CD4-positive, alpha-beta T cell treated with Interleukin-6 at 100 ng/mL for 8 hours (primary cell): ENCODE measurements around the gene KIAA1143.

Experiments used
- DNase-seq: peaks from one replicate; pipeline ENCODE4 v3.0.0-alpha.2; 2020; ENCODE audit warnings: mixed read lengths, low spot score

Gene KIAA1143

DNA sequence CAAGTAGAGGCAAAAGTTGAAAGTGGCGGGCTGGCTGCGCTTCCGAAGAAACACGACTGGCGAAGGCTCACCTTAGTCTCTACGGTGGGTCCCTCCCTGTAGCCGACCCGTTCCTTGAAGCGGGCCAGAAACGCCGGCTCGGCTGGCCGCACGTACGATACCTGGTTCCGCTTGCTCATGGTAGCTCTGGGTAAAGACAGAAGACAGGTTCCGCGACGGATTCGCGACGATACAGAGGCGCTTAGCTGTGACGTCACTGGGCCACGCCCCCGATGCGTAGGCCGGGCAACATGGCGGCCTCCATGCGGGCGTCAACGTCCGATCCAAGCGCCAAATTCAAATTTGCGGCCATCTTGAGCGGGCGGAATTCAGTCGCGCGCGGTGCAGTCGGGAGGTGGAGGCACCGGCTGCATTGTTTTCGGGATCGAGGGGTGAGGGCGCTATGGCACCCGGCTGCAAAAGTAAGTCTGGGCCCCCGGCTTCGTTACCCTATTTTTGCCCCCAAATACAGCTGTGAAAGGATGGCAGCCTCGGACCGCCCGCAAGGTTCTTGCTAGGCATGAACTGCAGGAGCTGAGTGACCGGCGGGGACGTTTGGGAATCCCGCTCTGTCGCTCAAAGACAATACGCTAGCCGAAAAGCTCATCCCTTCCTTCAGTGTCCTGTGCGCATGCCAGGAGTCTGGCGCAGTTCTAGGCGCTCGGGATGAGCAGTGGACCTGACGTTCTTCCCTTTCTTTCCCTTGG, at the start of gene KIAA1143, which contains the start of gene KIF15:
TSS of gene KIAA1143 (minus strand) at position 196 of the 746 bp plus-strand sequence. CDS start at position 179, 17 bp downstream.
TSS of gene KIF15 (plus strand) at position 371 of the 746 bp plus-strand sequence. CDS start at position 443, 72 bp downstream.
- DNase-seq, result peak; percentile 95

DNA sequence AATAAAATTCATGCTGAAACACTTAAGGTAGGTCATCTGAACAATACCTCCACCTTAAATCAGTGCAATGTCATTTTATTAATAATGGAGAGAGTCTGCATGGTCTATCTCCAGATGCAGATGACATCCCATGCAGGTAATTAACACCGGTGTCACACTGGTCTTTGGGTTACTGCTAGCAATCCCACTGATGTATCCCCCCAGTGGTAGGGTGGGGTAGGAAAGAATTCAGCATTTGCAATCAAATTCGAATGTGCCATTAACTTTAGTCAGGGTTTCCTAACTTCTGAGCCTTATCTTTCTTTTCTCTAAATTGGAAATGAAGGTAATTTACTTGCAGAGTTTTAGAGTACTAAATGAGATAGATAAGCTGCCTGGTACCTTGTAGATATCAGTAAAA, 44.5 kb upstream of the KIAA1143 start:
- no peak for DNase-seq

DNA sequence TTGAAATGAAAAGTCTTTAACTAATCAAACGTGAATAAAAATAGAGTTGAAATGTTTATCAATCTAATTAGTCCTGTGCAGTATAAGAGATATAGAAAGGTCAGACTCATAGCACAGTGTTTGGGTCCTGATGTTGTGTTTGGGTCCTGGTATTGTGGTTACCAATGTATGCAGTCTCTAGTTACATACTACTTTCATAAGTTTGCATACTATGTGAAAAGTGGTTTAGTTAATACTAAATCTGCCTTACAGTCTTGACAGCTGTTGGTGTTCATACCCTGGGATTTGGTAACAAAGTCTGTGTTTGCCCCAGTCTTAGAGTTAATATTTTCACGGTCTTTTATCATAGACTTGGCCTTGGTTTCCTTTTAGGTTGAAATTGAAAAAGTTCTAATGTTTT, 41.9 kb upstream of the KIAA1143 start:
- no peak for DNase-seq

DNA sequence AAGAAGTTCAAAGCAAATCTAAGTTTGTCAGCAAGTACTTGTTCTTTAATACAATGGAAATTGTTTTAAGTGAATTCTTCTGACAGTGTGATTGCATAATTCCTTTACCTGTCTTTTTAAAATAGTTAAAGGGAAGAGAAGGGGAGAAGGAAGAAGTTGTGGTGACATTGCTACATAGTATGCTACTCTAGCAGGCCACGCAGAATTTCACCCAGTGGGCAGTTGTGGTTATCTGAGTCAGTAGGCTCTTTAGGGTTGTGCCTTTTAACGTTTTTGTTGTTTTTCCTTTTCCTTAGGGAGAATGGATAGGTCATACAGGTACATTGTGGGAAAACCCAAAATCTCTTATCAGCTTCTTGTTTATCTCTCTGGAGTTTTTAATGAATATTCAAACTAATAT, 40.6 kb upstream of the KIAA1143 start:
- DNase-seq, result no peak

DNA sequence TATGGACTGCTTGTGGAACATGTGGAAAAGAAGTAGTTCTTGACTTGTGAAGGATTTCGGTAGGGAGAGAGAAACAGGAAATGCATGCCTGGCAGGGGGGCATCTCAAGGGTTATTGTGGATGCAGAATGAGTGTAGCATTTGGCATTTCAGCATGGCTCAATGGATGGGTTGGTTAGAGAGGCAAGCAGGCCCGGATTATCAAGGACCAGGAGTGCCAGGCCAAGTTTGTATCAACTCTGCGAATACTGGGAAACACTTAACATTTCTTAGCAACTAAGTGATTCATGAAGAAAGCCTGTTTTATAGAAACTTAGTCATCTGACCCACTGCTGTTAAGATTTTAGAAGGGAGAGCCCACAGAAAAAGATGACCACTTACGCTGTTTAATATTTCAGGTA, 33.8 kb upstream of the KIAA1143 start:
- DNase-seq, result no peak

DNA sequence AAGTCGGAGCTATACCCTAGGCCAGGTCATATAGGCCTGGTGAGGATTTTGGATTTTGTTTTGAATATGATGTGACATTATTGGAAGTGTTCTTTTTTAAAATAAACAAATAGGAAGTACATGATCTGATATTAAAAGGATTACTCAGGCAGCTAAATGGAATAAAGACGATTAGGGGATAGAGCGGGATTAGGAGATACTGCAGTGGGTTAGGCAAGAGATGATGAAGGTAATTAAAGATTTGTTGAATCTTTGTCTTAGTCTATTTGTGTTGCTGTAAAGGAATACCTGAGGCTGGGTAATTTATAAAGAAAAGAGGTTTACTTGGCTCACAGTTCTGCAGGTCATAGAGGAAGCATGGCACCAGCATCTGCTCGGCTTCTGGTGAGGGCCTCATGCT, 21.5 kb upstream of the KIAA1143 start:
- DNase-seq, result no peak

DNA sequence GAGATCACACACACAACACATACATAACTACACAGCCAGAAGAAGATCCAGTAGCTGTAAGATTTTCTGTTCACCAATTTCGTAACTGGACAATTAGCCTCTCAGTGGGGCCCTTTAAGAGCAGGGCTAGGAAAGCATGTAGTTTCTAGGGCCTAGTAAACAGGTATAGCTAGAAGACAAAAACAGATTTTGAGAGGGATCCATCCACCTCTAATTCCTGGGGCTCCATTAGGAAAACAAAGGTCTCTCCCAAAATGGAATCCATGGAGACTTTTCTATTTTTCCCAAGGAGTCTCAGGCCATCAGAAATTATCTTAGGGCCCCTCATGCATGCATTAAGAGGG, 10.7 kb upstream of the KIAA1143 start:
- DNase-seq, result no peak

DNA sequence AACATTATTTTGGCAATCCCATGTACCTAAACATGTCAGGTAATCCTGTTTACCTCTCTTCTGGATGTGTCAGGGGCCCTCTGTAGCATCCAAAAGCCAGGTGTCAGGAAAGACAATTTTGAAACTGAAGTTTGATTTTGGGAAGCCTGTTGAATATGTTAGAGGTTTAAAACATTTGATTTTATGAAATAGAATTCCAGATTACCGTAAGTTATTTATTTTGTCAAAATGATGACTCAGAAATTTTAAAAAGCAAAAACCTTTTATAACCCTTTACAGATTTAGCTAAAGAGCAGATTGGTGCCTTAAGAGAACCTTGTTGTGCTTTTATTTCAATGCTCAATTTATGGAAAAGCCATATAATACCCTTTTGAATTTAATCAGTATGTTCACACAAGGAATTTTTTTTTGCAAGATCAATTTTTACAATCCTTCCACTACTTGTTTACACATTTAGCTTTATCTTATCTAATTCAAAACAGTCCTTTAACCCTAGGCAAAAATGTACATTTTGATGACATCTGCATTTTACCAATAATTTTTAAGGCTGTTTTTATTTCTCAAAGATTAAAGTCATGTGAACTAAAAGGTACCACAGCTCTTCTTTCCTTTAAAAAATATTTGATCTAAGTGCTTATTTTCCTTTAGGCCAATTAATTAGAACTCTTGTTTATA, 10.1 kb upstream of the KIAA1143 start:
- no peak for DNase-seq

DNA sequence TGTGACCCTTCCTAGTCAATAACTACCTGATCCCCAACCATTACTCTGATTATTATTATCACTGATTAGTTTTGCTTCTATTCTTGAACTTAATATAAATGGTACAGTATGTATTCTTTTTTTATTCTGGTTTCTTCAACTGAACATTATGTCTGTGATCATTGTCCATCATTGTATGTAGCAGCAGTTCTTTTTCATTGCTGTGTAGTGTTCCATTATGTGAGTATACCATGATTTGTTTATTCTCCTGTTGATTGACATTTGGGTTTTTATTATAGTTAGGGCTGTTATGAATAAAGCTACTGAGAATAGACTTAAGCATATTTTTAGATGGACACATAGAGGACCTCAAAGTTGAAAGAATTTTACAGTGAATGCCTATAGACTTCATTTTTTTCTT, 2.8 kb upstream of the KIAA1143 start:
- DNase-seq, result no peak

DNA sequence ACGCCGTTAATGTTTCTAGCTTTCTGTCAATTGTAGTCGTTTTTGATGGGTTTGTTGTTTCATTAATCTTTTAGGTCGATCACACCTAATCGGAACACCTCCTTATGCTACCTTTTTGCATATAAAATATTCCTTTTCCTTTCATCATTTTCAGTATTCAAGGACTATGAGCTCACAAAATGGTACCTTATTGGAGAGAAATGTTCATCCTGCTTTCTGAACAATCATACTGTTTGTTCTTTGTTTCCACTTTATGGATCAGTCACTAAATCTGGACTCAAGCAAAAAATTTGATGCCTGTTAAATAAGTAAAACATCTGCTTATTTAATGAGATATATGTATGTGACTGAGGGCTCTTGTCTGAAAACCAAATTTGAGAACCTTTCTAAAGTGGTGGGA, 1.3 kb upstream of the KIAA1143 start:
- DNase-seq, result no peak

DNA sequence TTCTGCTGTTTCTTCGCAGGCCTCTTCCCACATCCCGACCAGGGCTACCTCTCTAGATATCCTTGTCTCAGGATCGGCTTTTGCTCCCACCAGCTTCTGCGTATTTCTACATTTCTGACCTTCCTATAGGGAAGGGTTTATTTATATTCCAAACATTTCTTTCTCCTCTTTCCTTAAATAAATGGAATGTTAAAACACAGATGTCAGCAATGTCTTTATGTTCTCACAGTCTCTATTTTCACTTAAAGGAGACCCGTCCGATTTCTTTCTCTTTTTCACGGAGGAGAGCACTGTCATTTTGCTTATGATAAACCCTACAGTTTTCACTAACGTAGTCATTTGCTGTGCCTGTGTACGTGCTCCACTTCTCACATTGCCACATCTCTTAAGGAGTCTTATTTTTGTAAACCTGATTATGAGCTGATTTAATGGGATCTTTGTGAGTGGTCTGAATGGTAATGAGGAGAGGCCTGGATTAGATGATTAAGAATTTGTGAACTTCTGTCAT, 805 bp upstream of the KIAA1143 start:
- no peak for DNase-seq

DNA sequence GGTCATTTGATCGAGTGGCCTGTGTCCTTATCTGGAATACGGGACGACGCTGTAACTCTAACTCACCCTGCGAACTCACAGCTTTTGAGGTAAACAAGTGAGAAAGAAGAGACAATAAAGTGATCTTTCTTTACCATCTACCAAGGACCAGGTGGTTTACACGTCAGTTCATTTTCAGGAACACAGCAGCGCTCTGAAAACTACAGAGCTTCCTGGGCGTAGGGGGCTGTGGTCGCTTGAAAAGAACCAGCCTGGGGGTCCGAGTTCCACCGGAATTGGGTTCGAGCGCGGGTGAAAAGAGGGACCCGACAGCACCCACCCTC, 357 bp downstream of the KIAA1143 start:
- DNase-seq, result no peak

DNA sequence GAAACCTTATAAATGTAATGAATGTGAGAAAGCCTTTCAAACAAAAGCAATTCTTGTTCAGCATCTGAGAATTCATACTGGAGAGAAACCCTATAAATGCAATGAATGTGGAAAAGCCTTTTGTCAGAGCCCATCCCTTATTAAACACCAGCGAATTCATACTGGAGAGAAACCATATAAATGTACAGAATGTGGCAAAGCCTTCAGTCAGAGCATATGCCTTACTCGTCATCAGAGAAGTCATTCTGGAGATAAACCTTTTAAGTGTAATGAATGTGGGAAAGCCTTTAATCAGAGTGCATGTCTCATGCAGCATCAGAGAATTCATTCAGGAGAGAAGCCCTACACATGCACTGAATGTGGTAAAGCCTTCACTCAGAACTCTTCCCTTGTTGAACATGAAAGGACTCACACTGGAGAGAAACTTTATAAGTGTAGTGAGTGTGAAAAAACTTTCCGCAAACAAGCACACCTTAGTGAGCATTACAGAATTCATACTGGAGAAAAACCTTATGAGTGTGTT, 26.7 kb downstream of the KIAA1143 start:
- DNase-seq, result no peak

DNA sequence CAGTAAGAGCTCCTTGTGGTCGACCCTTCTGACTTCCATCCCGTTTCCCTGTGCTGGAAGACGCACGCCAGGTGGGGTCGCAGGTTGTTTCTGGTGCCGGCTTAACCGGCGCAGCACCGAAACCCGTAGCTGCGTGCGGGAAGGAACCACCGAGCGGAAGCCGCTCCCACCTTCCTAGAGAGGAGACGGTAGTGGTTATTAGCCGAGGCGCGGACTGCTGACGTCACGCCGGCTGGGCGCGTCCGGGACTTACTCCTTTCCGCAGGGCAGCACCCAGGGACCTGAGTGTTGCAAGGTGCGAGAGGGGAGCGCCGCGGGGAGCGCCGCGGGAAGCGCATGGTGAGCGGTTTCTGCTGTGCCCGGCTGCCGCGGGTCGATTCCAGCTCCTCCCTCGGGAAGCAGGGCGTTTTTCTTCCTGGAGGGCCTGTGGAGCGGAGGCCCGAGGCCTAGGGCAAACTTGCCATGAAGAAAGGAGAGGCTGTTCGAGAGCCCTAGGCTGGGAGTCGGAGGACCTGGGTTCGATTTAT, 32.0 kb downstream of the KIAA1143 start, which contains the start of gene ZNF501:
TSS of gene ZNF501 (plus strand) at position 252 of the 527 bp plus-strand sequence. CDS start 4,787 bp downstream, outside the sequence.
- DNase-seq, result peak; percentile 84

DNA sequence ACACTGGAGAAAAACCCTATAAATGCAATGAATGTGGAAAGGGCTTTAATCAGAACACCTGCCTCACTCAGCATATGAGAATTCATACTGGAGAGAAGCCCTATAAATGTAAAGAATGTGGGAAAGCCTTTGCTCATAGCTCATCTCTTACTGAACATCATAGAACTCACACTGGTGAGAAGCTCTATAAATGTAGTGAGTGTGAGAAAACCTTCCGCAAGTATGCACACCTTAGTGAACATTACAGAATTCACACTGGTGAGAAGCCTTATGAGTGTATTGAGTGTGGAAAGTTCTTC, 39.4 kb downstream of the KIAA1143 start:
- DNase-seq, result no peak

DNA sequence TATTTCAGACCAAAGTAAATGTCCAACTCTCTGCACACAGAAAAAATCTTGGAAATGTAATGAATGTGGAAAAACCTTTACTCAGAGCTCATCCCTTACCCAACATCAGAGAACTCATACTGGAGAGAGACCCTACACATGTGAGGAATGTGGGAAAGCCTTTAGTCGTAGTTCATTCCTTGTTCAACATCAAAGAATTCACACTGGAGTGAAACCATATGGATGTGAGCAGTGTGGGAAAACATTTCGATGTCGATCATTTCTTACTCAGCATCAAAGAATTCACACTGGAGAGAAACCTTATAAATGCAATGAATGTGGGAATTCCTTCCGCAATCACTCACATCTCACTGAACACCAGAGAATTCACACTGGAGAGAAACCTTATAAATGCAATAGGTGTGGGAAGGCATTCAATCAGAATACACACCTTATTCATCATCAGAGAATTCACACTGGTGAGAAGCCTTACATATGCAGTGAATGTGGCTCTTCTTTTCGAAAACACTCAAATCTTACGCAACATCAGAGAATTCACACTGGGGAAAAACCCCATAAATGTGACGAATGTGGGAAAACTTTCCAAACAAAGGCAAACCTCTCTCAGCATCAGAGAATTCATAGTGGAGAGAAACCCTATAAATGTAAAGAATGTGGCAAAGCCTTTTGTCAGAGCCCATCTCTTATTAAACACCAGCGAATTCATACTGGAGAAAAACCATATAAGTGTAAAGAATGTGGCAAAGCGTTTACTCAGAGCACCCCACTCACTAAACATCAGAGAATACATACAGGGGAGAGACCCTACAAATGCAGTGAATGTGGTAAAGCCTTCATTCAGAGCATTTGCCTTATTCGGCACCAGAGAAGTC, 40.0 kb downstream of the KIAA1143 start:
- no peak for DNase-seq

DNA sequence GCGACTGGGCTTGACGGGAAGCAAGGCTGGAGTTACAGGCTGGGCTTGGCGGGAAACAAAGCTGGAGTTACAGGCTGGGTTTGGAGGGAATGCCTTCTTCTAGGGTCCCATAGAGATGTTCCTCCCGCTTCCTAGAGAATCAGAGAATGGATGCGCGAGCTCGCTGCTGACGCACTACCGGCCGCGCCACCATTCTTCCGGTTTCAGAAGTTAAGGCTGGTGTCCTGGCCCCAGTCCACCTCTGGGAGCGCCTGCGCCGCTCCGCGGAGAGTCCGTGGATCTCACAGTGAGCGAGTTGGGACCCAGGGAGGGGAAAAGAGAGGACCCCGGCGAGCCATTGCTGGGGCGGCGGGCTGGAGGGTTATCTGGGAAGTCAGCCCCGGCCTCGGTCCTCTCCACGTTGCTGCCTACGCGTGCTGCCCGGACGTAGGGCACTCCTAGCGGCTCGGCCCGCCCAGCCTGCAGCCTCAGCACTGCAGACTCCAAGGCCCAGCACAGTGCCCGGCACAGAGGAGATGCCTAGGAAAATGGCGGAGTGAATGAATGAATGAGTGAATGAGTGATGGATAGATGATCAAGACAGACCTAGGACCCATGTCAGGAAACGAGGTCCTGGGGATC, 48.9 kb downstream of the KIAA1143 start, which contains the start of gene ZNF502:
TSS of gene ZNF502 (plus strand) at position 206 of the 621 bp plus-strand sequence. CDS start 7,602 bp downstream, outside the sequence.
- DNase-seq, result peak; percentile 42
